Measurements from ENCODE around the gene CACNA1E.

CACNA1E gene

GRCh38 chr1:181645171-181645570 lies 161.9 kb downstream of the CACNA1E start:
- no peak for DNase-seq

GRCh38 chr1:181646710-181647109 lies 163.4 kb downstream of the CACNA1E start:
- peak in 1 of 2 experiments; percentile 8 for DNase-seq

- DNase-seq: no peak
Observed at GRCh38 chr1:181647314-181648035, 164.2 kb downstream of the CACNA1E start.

- DNase-seq: no peak
Observed at GRCh38 chr1:181651276-181651675, 168.0 kb downstream of the CACNA1E start.

- DNase-seq: no peak
Observed at GRCh38 chr1:181655756-181656155, 172.4 kb downstream of the CACNA1E start.

GRCh38 chr1:181656491-181656890 lies 173.2 kb downstream of the CACNA1E start:
- DNase-seq: no peak

GRCh38 chr1:181658581-181658980 lies 175.3 kb downstream of the CACNA1E start:
- DNase-seq: no peak

- no peak for DNase-seq
Observed at GRCh38 chr1:181659321-181659957, 176.1 kb downstream of the CACNA1E start.

- no peak for DNase-seq
Observed at GRCh38 chr1:181660621-181661020, 177.3 kb downstream of the CACNA1E start.

- DNase-seq: peak; percentile 5 to 12
Observed at GRCh38 chr1:181661569-181661968, 178.3 kb downstream of the CACNA1E start.

- no peak for DNase-seq
Observed at GRCh38 chr1:181662606-181663005, 179.3 kb downstream of the CACNA1E start.

GRCh38 chr1:181664543-181664942 lies 181.2 kb downstream of the CACNA1E start:
- DNase-seq: no peak

- DNase-seq: no peak
Observed at GRCh38 chr1:181669246-181669645, 185.9 kb downstream of the CACNA1E start.

- no peak for DNase-seq
Observed at GRCh38 chr1:181674617-181675016, 191.3 kb downstream of the CACNA1E start.

- DNase-seq: no peak
Observed at GRCh38 chr1:181675091-181675917, 192.0 kb downstream of the CACNA1E start.

GRCh38 chr1:181675918-181676190 lies 192.5 kb downstream of the CACNA1E start:
- no peak for DNase-seq

- peak; percentile 1 to 41 for DNase-seq
Observed at GRCh38 chr1:181676269-181676668, 193.0 kb downstream of the CACNA1E start.

GRCh38 chr1:181680332-181680731 lies 197.0 kb downstream of the CACNA1E start:
- DNase-seq: no peak

GRCh38 chr1:181680871-181681270 lies 197.6 kb downstream of the CACNA1E start:
- DNase-seq: no peak

GRCh38 chr1:181685211-181685610 lies 201.9 kb downstream of the CACNA1E start:
- DNase-seq: no peak

- no peak for DNase-seq
Observed at GRCh38 chr1:181701891-181702290, 218.6 kb downstream of the CACNA1E start.

- peak in 1 of 2 experiments; percentile 4 for DNase-seq
Observed at GRCh38 chr1:181704546-181704945, 221.2 kb downstream of the CACNA1E start.

GRCh38 chr1:181711820-181712219 lies 228.5 kb downstream of the CACNA1E start:
- DNase-seq: no peak

GRCh38 chr1:181712711-181713110 lies 229.4 kb downstream of the CACNA1E start:
- no peak for DNase-seq
